Measurements from ENCODE around the gene PLXNA2. TPM values are rescaled to one million over a fixed set of nuclear protein-coding genes. Genes with fewer than 3 reads are reported as not detected.
A peak's percentile ranks its signal among the peaks of the same experiment; 100 is the strongest.

PLXNA2 gene
- total and polyA plus RNA-seq, 2 of the 13 experiments (the other 11 are each of a cell fraction or from before 2014, with no cell fraction given), result 1.1 to 2.1 TPM

- peak; percentile 20; the same call in 1 of the 2 replicates for TF ChIP-seq HIC2 (CRISPR knock-in tag; IDR thresholded peaks at IDR 0.05; ENCODE audit: low read depth)
- peak; percentile 45 for TF ChIP-seq SALL1 (CRISPR knock-in tag; IDR thresholded peaks at IDR 0.05)
- no peak for TF ChIP-seq SP1 (IDR thresholded peaks at IDR 0.05)
- TF ChIP-seq SP1 (CRISPR knock-in tag; IDR thresholded peaks at IDR 0.05), result no peak
- TF ChIP-seq PHB2 (IDR thresholded peaks at IDR 0.05; ENCODE audit: partially characterized antibody), result no peak
- no peak for TF ChIP-seq ZNF337 (CRISPR knock-in tag; IDR thresholded peaks at IDR 0.05; ENCODE audit: borderline replicate concordance, low read depth)
- TF ChIP-seq PAXIP1 (CRISPR knock-in tag; conservative IDR thresholded peaks at IDR 0.05), result peak; percentile 59; the same call in 1 of the 2 replicates
- peak; percentile 84 for TF ChIP-seq ZNF687 (CRISPR knock-in tag; IDR thresholded peaks at IDR 0.05)
These were observed 71.6 kb downstream of the PLXNA2 start (continued) for GRCh38 chr1:208172423-208173145.

Data from HepG2 (cell line).